KMS-11 (cell line): ENCODE results near the gene P2RY2.

Experiments
- H2AFZ ChIP-seq: fragments of 200-600 bp; sonication (generic); 2 replicates; pipeline ENCODE4 v1.6.1; 2016; ENCODE audit warnings: antibody characterized with exemption, mixed run types, low read depth
- H3K27ac ChIP-seq: fragments of 200-600 bp; sonication (generic); 2 replicates; pipeline ENCODE4 v1.6.1; 2016; ENCODE audit warnings: mild to moderate bottlenecking, mixed run types
- H3K27me3 ChIP-seq: fragments of 200-600 bp; sonication (generic); 2 replicates; pipeline ENCODE4 v1.6.1; 2017; ENCODE audit warnings: mild to moderate bottlenecking, low read depth, mixed run types, moderate library complexity; ENCODE audit not compliant: insufficient read depth
- H3K36me3 ChIP-seq: fragments of 200-600 bp; sonication (generic); 2 replicates; pipeline ENCODE4 v1.6.1; 2017; ENCODE audit warnings: mild to moderate bottlenecking, mixed run types; ENCODE audit not compliant: insufficient read depth
- H3K4me1 ChIP-seq: fragments of 200-600 bp; sonication (generic); 2 replicates; pipeline ENCODE4 v1.6.1; 2016; ENCODE audit warnings: mild to moderate bottlenecking, low read depth, mixed run types; ENCODE audit not compliant: poor library complexity, severe bottlenecking
- H3K4me2 ChIP-seq: fragments of 200-600 bp; sonication (generic); 2 replicates; pipeline ENCODE4 v1.7.0; 2016; ENCODE audit warnings: mild to moderate bottlenecking, mixed run types
- H3K4me3 ChIP-seq: fragments of 200-600 bp; sonication (generic); IDR thresholded peaks from 2 replicates; pipeline ENCODE4 v1.6.1; 2017; ENCODE audit warnings: low read depth, low read length, mixed read lengths; ENCODE audit not compliant: insufficient read depth
- H3K79me2 ChIP-seq: fragments of 200-600 bp; sonication (generic); 2 replicates; pipeline ENCODE4 v1.6.1; 2016; ENCODE audit warnings: low read depth, mixed run types; ENCODE audit not compliant: insufficient read depth
- H3K9ac ChIP-seq: fragments of 200-600 bp; sonication (generic); 2 replicates; pipeline ENCODE4 v1.6.1; 2016; ENCODE audit warnings: mild to moderate bottlenecking, mixed run types
- H4K20me1 ChIP-seq: fragments of 200-600 bp; sonication (generic); 2 replicates; pipeline ENCODE4 v1.6.1; 2016; ENCODE audit warnings: mild to moderate bottlenecking, mixed run types; ENCODE audit not compliant: insufficient read depth
- TF ChIP-seq, protein P1 (sequence below): fragments of 200-600 bp; sonication (generic); conservative IDR thresholded peaks from 2 replicates; pipeline ENCODE4 v1.6.1; 2017; ENCODE audit warnings: low read depth, mild to moderate bottlenecking, antibody characterized with exemption, low read length, moderate library complexity, mixed read lengths

The P2RY2 gene

DNA sequence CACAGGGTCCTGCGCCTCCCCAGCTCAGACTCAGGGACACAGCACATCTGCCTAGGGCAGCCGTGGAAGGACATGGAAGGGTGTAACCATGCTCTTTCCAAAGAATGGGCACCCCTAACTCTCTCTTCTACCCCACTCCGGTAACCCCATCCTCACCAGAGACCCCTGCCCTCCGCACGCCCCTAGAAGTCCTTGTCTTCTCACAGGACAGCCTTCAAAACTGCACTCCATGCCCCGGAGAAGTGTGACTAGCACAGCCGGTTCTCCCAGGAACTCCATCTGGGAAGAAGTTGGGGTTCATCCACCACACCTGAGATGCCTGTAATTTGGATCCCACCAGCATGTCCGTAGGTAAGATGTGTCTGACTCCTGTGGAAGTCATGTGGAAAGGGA, 25.0 kb downstream of the P2RY2 start:
- H4K20me1 ChIP-seq = no peaks in the 10 kb centered on the region
- H3K4me3 ChIP-seq = no peak overlapping the region
- no peak overlapping the region for H3K27ac ChIP-seq
- H3K27me3 ChIP-seq = no peaks in the 10 kb centered on the region
- TF ChIP-seq, protein P1, sequence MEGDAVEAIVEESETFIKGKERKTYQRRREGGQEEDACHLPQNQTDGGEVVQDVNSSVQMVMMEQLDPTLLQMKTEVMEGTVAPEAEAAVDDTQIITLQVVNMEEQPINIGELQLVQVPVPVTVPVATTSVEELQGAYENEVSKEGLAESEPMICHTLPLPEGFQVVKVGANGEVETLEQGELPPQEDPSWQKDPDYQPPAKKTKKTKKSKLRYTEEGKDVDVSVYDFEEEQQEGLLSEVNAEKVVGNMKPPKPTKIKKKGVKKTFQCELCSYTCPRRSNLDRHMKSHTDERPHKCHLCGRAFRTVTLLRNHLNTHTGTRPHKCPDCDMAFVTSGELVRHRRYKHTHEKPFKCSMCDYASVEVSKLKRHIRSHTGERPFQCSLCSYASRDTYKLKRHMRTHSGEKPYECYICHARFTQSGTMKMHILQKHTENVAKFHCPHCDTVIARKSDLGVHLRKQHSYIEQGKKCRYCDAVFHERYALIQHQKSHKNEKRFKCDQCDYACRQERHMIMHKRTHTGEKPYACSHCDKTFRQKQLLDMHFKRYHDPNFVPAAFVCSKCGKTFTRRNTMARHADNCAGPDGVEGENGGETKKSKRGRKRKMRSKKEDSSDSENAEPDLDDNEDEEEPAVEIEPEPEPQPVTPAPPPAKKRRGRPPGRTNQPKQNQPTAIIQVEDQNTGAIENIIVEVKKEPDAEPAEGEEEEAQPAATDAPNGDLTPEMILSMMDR = no peak
- H3K79me2 ChIP-seq = no peaks in the 10 kb centered on the region
- peaks cover 34% of the 10 kb centered on the region for H3K4me1 ChIP-seq
- H2AFZ ChIP-seq = peak overlapping the region; percentile 50; the same call in 1 of the 2 replicates
- H3K36me3 ChIP-seq = no peaks in the 10 kb centered on the region; the same call in 1 of the 2 replicates
- no peak overlapping the region; the same call in 1 of the 2 replicates for H3K4me2 ChIP-seq
- H3K9ac ChIP-seq = no peak overlapping the region

- TF ChIP-seq, protein P1 = no peak
- Histone ChIP-seq H4K20me1 (no peaks in the 10 kb centered on the region), H3K27me3 (no peaks in the 10 kb centered on the region), H3K9ac (no peak overlapping the region), H3K4me2 (no peak overlapping the region), H3K36me3 (no peaks in the 10 kb centered on the region; the same call in 1 of the 2 replicates), H3K4me3 (no peak overlapping the region), H3K79me2 (no peaks in the 10 kb centered on the region), H2AFZ (no peak overlapping the region), H3K4me1 (peaks cover 46% of the 10 kb centered on the region), H3K27ac (no peak overlapping the region)
Measured at GRCh38 chr11:73244589-73245240, 26.6 kb downstream of the P2RY2 start.

- no peaks in the 10 kb centered on the region for H4K20me1 ChIP-seq
- H3K4me3 ChIP-seq = no peak overlapping the region
- no peaks in the 10 kb centered on the region for H3K27me3 ChIP-seq
- H3K4me1 ChIP-seq = peaks cover 46% of the 10 kb centered on the region
- no peaks in the 10 kb centered on the region for H3K79me2 ChIP-seq
- H3K36me3 ChIP-seq = no peaks in the 10 kb centered on the region; the same call in 1 of the 2 replicates
- no peak overlapping the region for H3K4me2 ChIP-seq
- no peak overlapping the region for H3K27ac ChIP-seq
- TF ChIP-seq, protein P1 = no peak
- no peak overlapping the region for H3K9ac ChIP-seq
- H2AFZ ChIP-seq = no peak overlapping the region
Measured at GRCh38 chr11:73245461-73245860, 27.4 kb downstream of the P2RY2 start.

- TF ChIP-seq, protein P1 = no peak
- Histone ChIP-seq H3K27ac (no peak overlapping the region), H3K27me3 (no peaks in the 10 kb centered on the region), H3K4me2 (no peak overlapping the region), H4K20me1 (no peaks in the 10 kb centered on the region), H2AFZ (no peak overlapping the region), H3K4me1 (peaks cover 50% of the 10 kb centered on the region), H3K4me3 (no peak overlapping the region), H3K36me3 (no peaks in the 10 kb centered on the region; the same call in 1 of the 2 replicates), H3K9ac (no peak overlapping the region), H3K79me2 (no peaks in the 10 kb centered on the region)
Measured at GRCh38 chr11:73246303-73246702, 28.2 kb downstream of the P2RY2 start.
